T-cell (primary cell): Measurements from ENCODE around the gene SP5. TPM values are rescaled to one million over a fixed set of nuclear protein-coding genes. Genes with fewer than 3 reads are reported as not detected.

Experiments used
- ATAC-seq, 4 experiments: fragments of 200-7000 bp in 3 of 4; fragments of 150-1000 bp in 1 of 4; cut with Tn5 transposase; replicated peaks in 1 of 4; 1 replicate in 3 of 4; 2 replicates in 1 of 4; pipeline ENCODE4 v1.10.0; 2021; ENCODE audit warnings: moderate library complexity in 3 of 4, mild to moderate bottlenecking in 2 of 4, moderate number of reproducible peaks in 1 of 4
- CTCF ChIA-PET, 2 donors: fragments of 300-600 bp; sonication (Branson Sonifier 250); formaldehyde crosslinking; loops; one replicate each; lab custom pipeline; 2022; ENCODE audit warnings: antibody characterized with exemption in 2 of 2; lab: Charles Lee
- POLR2A ChIA-PET, 2 donors: fragments of 300-600 bp; sonication (Branson Sonifier 250); formaldehyde crosslinking; loops; one replicate each; lab custom pipeline; 2022; ENCODE audit warnings: antibody characterized with exemption in 2 of 2; lab: Charles Lee
- DNase-seq, 35 experiments: peaks; one replicate each; pipeline versions ENCODE4 v3.0.0 to v3.0.0-alpha.2; 2013 to 2023
- H3K27ac ChIP-seq: one replicate; pipeline ENCODE4 v1.5.1; 2013; ENCODE audit warnings: low read length
- H3K27me3 ChIP-seq, 2 experiments: replicated peaks in 1 of 2; 1 replicate in 1 of 2; 2 replicates in 1 of 2; pipeline versions ENCODE4 v1.6.1 to v1.7.0; 2013; ENCODE audit warnings: low read length in 1 of 2, mixed read lengths in 1 of 2; ENCODE audit not compliant: control insufficient read depth in 2 of 2, insufficient read depth in 2 of 2; ENCODE audit errors: extremely low read depth in 1 of 2
- H3K36me3 ChIP-seq, 2 donors: 1 replicate in 1 of 2; 2 replicates in 1 of 2; pipeline versions ENCODE4 v1.6.1 to v1.7.0; 2013; ENCODE audit warnings: low read length in 1 of 2; ENCODE audit not compliant: control insufficient read depth in 2 of 2, insufficient read depth in 1 of 2; ENCODE audit errors: extremely low read depth in 1 of 2
- H3K4me1 ChIP-seq, 2 experiments: 1 replicate in 1 of 2; 2 replicates in 1 of 2; pipeline versions ENCODE4 v1.6.1 to v1.7.0; 2013; ENCODE audit warnings: low read length in 2 of 2, mixed read lengths in 1 of 2; ENCODE audit not compliant: insufficient read depth in 2 of 2, control insufficient read depth in 1 of 2; ENCODE audit errors: extremely low read depth in 1 of 2
- H3K4me3 ChIP-seq, 2 donors: 1 replicate in 1 of 2; 2 replicates in 1 of 2; pipeline versions ENCODE4 v1.5.1 to v1.7.0; 2013; ENCODE audit warnings: mild to moderate bottlenecking in 2 of 2, low read length in 1 of 2, moderate library complexity in 1 of 2; ENCODE audit not compliant: control insufficient read depth in 1 of 2; ENCODE audit errors: extremely low read depth in 1 of 2
- H3K9me3 ChIP-seq: 2 replicates; pipeline ENCODE4 v1.7.0; 2013
- H3K27ac Mint-ChIP-seq, 2 donors: one replicate each; pipeline ENCODE4 v1.8.0; 2020 to 2021; ENCODE audit warnings: mild to moderate bottlenecking in 2 of 2, mixed read lengths in 2 of 2
- H3K27me3 Mint-ChIP-seq, 2 donors: one replicate each; pipeline ENCODE4 v1.8.0; 2021 to 2022; ENCODE audit warnings: mixed read lengths in 2 of 2
- H3K36me3 Mint-ChIP-seq: one replicate; pipeline ENCODE4 v1.8.0; 2021; ENCODE audit warnings: mixed read lengths
- H3K4me1 Mint-ChIP-seq, 3 donors: one replicate each; pipeline ENCODE4 v1.8.0; 2020 to 2022; ENCODE audit warnings: mixed read lengths in 3 of 3, mild to moderate bottlenecking in 1 of 3
- H3K4me3 Mint-ChIP-seq, 3 donors: one replicate each; pipeline ENCODE4 v1.8.0; 2020 to 2022; ENCODE audit warnings: mild to moderate bottlenecking in 3 of 3, mixed read lengths in 3 of 3, moderate library complexity in 3 of 3
- H3K9me3 Mint-ChIP-seq, 3 donors: one replicate each; pipeline ENCODE4 v1.8.0; 2020 to 2022; ENCODE audit warnings: mixed read lengths in 3 of 3
- WGBS: methylation state at CpG from one replicate; pipeline ENCODE4 v1.1.5; 2013; ENCODE audit warnings: missing lambda C conversion rate; ENCODE audit not compliant: insufficient coverage; 5-methylcytosine and 5-hydroxymethylcytosine counted together
- total RNA-seq, 35 experiments: library from RNA in 6 of 35; stranded (reverse) in 6 of 35; fragments of 120-200 nt in 1 of 35; gene quantifications; one replicate each; pipeline versions ENCODE4 v1.2.1 to v1.2.4 and lab custom pipeline; 2013 to 2026

The SP5 gene
- total RNA-seq, 5 donors from 2014 or later (not counting 1 experiment from before 2014, with no cell fraction given): not detected

DNA sequence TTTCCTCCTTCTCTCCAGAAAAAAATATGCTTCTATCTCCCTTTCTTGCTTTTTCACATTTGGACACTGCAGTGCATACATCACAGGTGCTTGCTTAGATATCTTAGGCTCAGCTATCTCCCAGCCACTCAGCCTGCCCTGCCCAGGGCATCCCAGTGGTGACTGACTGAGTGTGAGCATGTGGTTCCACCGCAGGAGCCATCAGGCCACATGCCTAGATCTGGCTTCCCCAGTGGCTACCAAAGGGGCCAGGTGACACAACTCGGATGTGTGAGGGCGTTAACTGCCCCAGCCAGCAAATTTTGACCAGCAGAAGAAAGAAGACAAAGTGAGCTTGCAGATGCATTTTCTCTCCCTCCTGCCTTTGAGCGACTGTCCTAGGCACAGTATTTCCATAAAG lies 25.5 kb downstream of the SP5 start:
- ATAC-seq (no peak), DNase-seq (no peak)
- ChIA-PET CTCF (interaction anchor here in 1 of 2 donors (0.5 kb wide), 1 partner anchor 292 kb away, joined by 3 read pairs; no protein-coding TSS in a partner anchor), POLR2A (no interaction called here)
- H3K27me3 Mint-ChIP-seq: peaks cover 26 to 28% of the 10 kb centered on the region in 2 donors
- H3K36me3 Mint-ChIP-seq: no peaks in the 10 kb centered on the region
- no peaks in the 10 kb centered on the region for H3K4me1 Mint-ChIP-seq
- Histone ChIP-seq H3K4me1 (no peaks in the 10 kb centered on the region), H3K27me3 (peaks cover 0 to 26% of the 10 kb centered on the region in 2 experiments), H3K9me3 (no peaks in the 10 kb centered on the region), H3K36me3 (no peaks in the 10 kb centered on the region), H3K27ac (no peak overlapping the region), H3K4me3 (no peak overlapping the region)
- 68% methylated on average over 4 of the region's 4 CpGs for WGBS
- H3K9me3 Mint-ChIP-seq: peaks cover 0 to 11% (median 0%) of the 10 kb centered on the region in 3 donors
- no peak overlapping the region for H3K4me3 Mint-ChIP-seq
- H3K27ac Mint-ChIP-seq: no peak overlapping the region

DNA sequence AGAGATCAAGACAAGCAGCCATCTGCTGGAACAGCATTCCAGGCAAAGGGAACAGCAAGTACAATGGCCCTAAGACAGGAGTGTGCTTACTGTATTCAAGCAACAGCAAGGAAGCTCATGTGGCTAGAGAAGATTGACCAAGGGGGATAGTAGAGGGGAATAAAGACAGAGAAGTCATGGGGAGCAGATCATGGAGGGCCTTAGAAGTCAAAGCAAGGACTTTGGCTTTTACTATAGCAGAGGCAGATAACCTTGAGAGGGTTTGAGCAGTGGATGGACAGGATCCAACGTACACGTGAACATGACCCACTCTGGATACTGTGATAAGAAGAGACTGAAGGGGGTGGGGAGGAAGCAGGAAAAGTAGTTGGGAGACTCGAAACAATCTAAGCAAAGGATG lies 26.9 kb downstream of the SP5 start:
- CTCF ChIA-PET: no interaction called here
- H3K4me1 ChIP-seq: no peaks in the 10 kb centered on the region
- H3K27ac Mint-ChIP-seq: no peak overlapping the region
- H3K4me1 Mint-ChIP-seq: no peaks in the 10 kb centered on the region
- H3K4me3 ChIP-seq: no peak overlapping the region
- POLR2A ChIA-PET: interaction anchor here in 1 of 2 donors (0.6 kb wide), 1 partner anchor 63 kb away, joined by 3 read pairs; no protein-coding TSS in a partner anchor
- no peak overlapping the region for H3K27ac ChIP-seq
- H3K4me3 Mint-ChIP-seq: no peak overlapping the region
- no peak for ATAC-seq
- no peaks in the 10 kb centered on the region for H3K9me3 ChIP-seq
- H3K27me3 ChIP-seq: peaks cover 0 to 25% of the 10 kb centered on the region in 2 experiments
- H3K36me3 ChIP-seq: no peaks in the 10 kb centered on the region
- peaks cover 0 to 6% (median 0%) of the 10 kb centered on the region in 3 donors for H3K9me3 Mint-ChIP-seq
- DNase-seq: no peak
- peaks cover 22 to 26% of the 10 kb centered on the region in 2 donors for H3K27me3 Mint-ChIP-seq
- WGBS: 78% methylated on average over 3 of the region's 3 CpGs
- no peaks in the 10 kb centered on the region for H3K36me3 Mint-ChIP-seq

DNA sequence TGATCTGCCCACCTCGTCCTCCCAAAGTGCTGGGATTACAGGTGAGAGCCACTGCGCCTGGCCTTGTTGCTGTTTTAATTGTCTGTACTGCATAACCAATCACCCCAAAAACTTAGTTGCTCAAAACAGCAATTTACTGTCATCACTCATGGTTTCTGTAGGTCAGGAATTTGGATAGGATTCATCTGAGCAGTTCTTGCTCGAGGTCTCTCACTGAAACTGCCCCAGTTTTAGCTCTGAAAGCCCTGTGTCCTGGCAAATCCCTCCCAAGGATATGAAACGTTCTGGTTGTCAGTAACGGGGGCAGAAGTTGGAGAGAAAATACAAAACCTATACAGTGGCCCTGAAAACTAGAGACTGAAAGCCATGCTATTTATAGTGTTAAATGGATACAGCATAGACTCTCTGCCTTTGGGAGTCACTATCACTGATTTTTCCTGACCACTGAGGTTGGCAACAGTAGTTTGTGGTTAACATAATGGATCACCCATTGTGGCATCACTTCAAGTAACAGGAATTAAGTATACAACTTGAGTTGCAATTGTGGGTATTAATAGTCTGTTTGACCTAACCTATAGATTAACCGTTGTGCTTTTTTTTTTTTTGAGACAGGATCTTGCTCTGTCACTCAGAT lies 27.9 kb downstream of the SP5 start:
- no peaks in the 10 kb centered on the region for H3K36me3 Mint-ChIP-seq
- H3K4me3 Mint-ChIP-seq: no peak overlapping the region
- no peaks in the 10 kb centered on the region for H3K4me1 Mint-ChIP-seq
- Histone ChIP-seq H3K4me3 (no peak overlapping the region), H3K27me3 (peaks cover 0 to 21% of the 10 kb centered on the region in 2 experiments), H3K4me1 (no peaks in the 10 kb centered on the region), H3K36me3 (no peaks in the 10 kb centered on the region), H3K27ac (no peak overlapping the region), H3K9me3 (no peaks in the 10 kb centered on the region)
- no peaks in the 10 kb centered on the region for H3K9me3 Mint-ChIP-seq
- CTCF ChIA-PET: no interaction called here
- H3K27ac Mint-ChIP-seq: no peak overlapping the region
- POLR2A ChIA-PET: no interaction called here
- WGBS: no CpG with 5 or more reads among the region's 6 CpGs
- DNase-seq (no peak), ATAC-seq (no peak)
- H3K27me3 Mint-ChIP-seq: peaks cover 29 to 34% of the 10 kb centered on the region in 2 donors

DNA sequence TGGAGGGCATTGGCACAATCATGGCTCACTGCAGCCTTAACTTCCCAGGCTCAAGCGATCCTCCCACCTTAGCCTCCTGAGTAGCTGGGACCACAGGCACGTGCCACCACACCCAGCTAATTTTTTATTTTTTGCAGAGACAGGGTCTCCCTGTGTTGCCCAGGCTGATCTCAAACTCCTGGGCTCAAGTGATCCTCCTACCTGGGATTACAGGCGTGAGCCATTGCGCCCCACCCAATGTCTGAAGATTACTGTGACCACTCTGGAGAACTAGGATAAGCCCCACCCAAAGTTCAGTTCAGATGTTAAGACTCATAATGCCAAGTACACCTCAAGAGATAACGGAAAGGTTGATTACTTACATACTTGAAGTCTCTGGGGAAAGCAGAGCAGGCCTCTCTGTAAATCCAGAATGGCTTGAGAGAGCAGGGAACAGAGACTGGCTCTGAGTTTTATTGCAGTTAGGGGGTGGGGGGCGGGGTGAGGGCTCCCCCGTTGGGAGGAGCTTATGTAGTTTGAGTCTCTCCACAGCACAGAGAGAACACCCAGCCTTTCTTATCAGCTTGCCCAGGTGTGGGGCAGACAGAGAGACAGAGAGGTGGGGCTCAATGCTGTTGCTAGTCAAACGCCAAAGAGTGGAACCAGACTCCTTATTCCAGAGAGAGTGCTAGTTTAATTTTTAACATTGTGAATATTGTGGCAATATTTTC lies 28.5 kb downstream of the SP5 start:
- Mint-ChIP-seq H3K27ac (no peak overlapping the region), H3K4me3 (no peak overlapping the region), H3K4me1 (no peaks in the 10 kb centered on the region), H3K36me3 (no peaks in the 10 kb centered on the region), H3K9me3 (no peaks in the 10 kb centered on the region), H3K27me3 (peaks cover 31 to 36% of the 10 kb centered on the region in 2 donors)
- no peaks in the 10 kb centered on the region for H3K36me3 ChIP-seq
- ChIA-PET POLR2A (no interaction called here), CTCF (no interaction called here)
- no peak overlapping the region for H3K27ac ChIP-seq
- H3K4me1 ChIP-seq: no peaks in the 10 kb centered on the region
- no peak for DNase-seq
- 71% methylated on average over 6 of the region's 8 CpGs for WGBS
- no peak for ATAC-seq
- no peaks in the 10 kb centered on the region for H3K9me3 ChIP-seq
- H3K4me3 ChIP-seq: no peak overlapping the region
- peaks cover 0 to 18% of the 10 kb centered on the region in 2 experiments for H3K27me3 ChIP-seq

DNA sequence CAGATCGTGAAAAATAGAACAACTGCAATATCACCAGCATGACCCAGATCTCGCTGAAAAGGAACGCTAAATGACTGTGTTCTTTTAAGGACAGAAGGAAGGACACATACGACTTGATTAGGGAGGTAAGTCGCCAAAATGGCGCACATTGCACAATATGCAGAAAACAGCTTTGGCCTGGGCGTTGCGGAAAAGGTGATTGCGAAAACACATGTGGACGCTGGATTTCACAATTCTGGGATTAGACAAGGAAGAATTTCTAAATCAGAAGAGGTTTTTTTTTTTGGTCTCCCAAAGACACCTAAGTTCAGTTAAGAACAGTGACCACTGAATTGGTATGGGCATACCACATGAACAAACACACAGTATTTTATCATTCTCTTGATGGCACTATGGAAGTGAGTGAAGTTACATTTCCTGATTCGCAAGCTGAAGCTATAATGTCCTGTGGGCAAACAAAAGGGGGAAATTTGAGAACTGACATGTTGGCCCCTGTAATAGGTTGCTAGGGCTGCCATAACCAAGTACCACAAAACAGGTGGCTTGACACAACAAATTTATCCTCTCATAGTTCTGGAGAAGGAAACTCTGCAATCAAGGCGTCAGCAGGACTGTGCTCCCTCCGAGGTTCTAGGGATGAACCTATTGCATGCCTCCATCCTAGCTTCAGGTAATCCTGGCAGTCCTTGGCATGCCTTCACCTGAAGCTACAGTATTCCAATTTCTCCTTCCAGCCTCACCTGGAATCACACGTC lies 29.3 kb downstream of the SP5 start:
- CTCF ChIA-PET: no interaction called here
- H3K4me3 ChIP-seq: no peak overlapping the region
- no peaks in the 10 kb centered on the region for H3K36me3 Mint-ChIP-seq
- 98% methylated on average over 6 of the region's 14 CpGs for WGBS
- H3K27ac ChIP-seq: no peak overlapping the region
- DNase-seq (no peak), ATAC-seq (no peak)
- H3K4me3 Mint-ChIP-seq: no peak overlapping the region
- peaks cover 32 to 37% of the 10 kb centered on the region in 2 donors for H3K27me3 Mint-ChIP-seq
- peaks cover 0 to 18% of the 10 kb centered on the region in 2 experiments for H3K27me3 ChIP-seq
- H3K4me1 ChIP-seq: no peaks in the 10 kb centered on the region
- no peak overlapping the region for H3K27ac Mint-ChIP-seq
- no peaks in the 10 kb centered on the region for H3K4me1 Mint-ChIP-seq
- no peaks in the 10 kb centered on the region for H3K36me3 ChIP-seq
- no peaks in the 10 kb centered on the region for H3K9me3 ChIP-seq
- POLR2A ChIA-PET: no interaction called here
- no peaks in the 10 kb centered on the region for H3K9me3 Mint-ChIP-seq

DNA sequence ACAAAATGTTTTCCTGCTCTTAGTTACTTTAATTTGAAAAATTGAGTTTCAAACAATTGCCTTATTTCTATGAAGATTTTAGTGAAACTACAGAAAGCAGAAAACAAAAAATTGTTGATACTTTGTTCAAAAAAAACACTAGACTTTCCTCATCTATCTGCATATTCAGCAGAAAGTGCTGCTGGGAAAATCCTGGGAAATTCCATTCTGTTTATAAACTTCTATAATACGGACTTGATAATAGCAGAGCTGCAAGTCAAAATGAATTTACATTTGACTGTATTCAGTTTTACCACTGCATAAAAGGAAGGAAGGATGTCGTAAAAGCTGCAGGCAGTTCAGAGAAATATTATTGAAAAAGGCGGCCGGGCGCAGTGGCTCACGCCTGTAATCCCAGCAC lies 30.2 kb downstream of the SP5 start:
- no peaks in the 10 kb centered on the region for H3K9me3 Mint-ChIP-seq
- no peaks in the 10 kb centered on the region for H3K36me3 Mint-ChIP-seq
- Histone ChIP-seq H3K9me3 (no peaks in the 10 kb centered on the region), H3K36me3 (no peaks in the 10 kb centered on the region), H3K27me3 (peaks cover 0 to 15% of the 10 kb centered on the region in 2 experiments), H3K4me3 (no peak overlapping the region), H3K27ac (no peak overlapping the region), H3K4me1 (no peaks in the 10 kb centered on the region)
- H3K4me1 Mint-ChIP-seq: no peaks in the 10 kb centered on the region
- H3K27ac Mint-ChIP-seq: no peak overlapping the region
- no peak for ATAC-seq
- DNase-seq: no peak
- WGBS: no CpG with 5 or more reads among the region's 6 CpGs
- ChIA-PET POLR2A (no interaction called here), CTCF (no interaction called here)
- peaks cover 36 to 40% of the 10 kb centered on the region in 2 donors for H3K27me3 Mint-ChIP-seq
- H3K4me3 Mint-ChIP-seq: no peak overlapping the region
